Stimulated activated naive CD8-positive, alpha-beta T cell treated with anti-CD3 and anti-CD28 coated beads, Interleukin-15, amount 100 ng/mL, for 72 hours (primary cell): Measurements from ENCODE around the gene IVD.
"Not testable (repeated sequence)": the region's sequence is repeated elsewhere in the genome, so short reads cannot be mapped to it uniquely, and the experiment has no call there.

Experiments used
- ATAC-seq: fragments of 150-1000 bp; cut with Tn5 transposase; 2 replicates; pipeline ENCODE4 v1.10.0; 2021; ENCODE audit warnings: mild to moderate bottlenecking, moderate library complexity
- DNase-seq, 2 donors: peaks; one replicate each; pipeline ENCODE4 v3.0.0; 2021 to 2022
- H3K27ac Mint-ChIP-seq, 2 donors: one replicate each; pipeline ENCODE4 v1.8.0; 2022; ENCODE audit warnings: mild to moderate bottlenecking in 2 of 2, mixed read lengths in 2 of 2, moderate library complexity in 2 of 2
- H3K27me3 Mint-ChIP-seq: one replicate; pipeline ENCODE4 v1.8.0; 2022; ENCODE audit warnings: mixed read lengths
- H3K4me1 Mint-ChIP-seq: one replicate; pipeline ENCODE4 v1.8.0; 2022; ENCODE audit warnings: mild to moderate bottlenecking, mixed read lengths
- H3K4me3 Mint-ChIP-seq, 2 donors: one replicate each; pipeline ENCODE4 v1.8.0; 2022; ENCODE audit warnings: mild to moderate bottlenecking in 2 of 2, mixed read lengths in 2 of 2, moderate library complexity in 1 of 2
- H3K9me3 Mint-ChIP-seq, 2 donors: one replicate each; pipeline ENCODE4 v1.8.0; 2022; ENCODE audit warnings: mixed read lengths in 2 of 2

The IVD gene

DNA sequence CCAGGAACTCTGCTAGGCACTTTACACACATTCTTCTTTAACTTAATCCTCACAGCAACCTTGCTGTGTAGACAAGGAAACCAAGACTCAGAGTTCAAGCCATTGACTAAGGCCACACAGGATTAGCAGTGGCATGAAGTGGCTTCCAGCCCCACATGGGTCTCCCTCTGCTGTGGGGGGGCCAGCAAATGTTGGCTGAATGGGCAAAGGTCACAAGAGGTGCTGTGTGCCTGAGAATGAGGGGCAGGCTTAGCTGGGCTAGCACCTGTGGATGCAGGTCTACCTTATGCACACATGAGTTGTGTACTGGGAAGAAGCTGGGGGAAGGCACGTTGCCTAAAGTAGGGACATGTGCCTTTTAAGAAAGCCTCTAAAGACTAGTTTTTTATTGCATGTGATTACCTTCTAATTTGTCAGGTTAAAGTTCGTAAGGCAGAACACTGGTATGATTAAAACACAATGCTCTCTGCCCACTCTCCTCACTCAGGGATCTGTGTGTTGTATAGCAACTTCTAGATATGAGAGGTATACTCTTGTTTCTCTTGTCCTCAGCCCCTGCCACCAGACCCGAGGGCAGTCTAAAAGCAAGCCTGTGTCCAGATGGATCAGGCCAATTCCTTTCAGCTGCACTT lies 46.0 kb downstream of the IVD start:
- H3K4me3 Mint-ChIP-seq: peak overlapping the region in 1 of 2 donors; percentile 77
- no peak for ATAC-seq
- no peaks in the 10 kb centered on the region for H3K27me3 Mint-ChIP-seq
- peaks cover 77% of the 10 kb centered on the region for H3K4me1 Mint-ChIP-seq
- H3K9me3 Mint-ChIP-seq: no peaks in the 10 kb centered on the region
- peak overlapping the region in 1 of 2 donors; percentile 59 for H3K27ac Mint-ChIP-seq
- no peak for DNase-seq

- no peaks in the 10 kb centered on the region for H3K9me3 Mint-ChIP-seq
- ATAC-seq: peak; percentile 75
- H3K27ac Mint-ChIP-seq: peak overlapping the region; percentile 56 to 85
- peak overlapping the region; percentile 56 to 77 for H3K4me3 Mint-ChIP-seq
- no peak for DNase-seq
- H3K27me3 Mint-ChIP-seq: no peaks in the 10 kb centered on the region
- H3K4me1 Mint-ChIP-seq: peaks cover 86% of the 10 kb centered on the region
These were observed 46.9 kb downstream of the IVD start for GRCh38 chr15:40452296-40453090.

DNA sequence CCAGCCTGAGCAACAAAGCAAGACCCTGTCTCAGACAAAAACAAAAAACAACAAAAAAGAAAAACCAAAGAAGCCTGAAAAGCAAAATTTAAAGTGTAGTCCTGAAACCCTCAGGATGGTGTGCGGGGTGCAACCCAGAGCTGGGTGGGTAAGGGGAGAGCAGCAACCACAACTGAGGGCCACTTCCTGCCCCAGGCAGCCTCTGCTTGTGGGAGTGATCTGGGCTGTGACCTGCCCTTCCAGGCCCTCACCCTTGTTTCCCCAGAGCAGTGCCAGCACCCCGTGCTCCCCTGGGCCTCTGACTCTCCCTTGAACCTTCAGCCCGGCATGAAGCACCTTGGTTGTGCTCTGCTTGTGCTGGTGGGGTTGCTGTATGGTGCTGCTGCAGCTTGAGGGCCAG lies 48.3 kb downstream of the IVD start:
- Mint-ChIP-seq H3K4me3 (peak overlapping the region; percentile 32 to 77), H3K4me1 (peaks cover 92% of the 10 kb centered on the region), H3K27ac (peak overlapping the region in 1 of 2 donors; percentile 90)
- not testable (repeated sequence) for H3K9me3 Mint-ChIP-seq, H3K27me3 Mint-ChIP-seq
- ATAC-seq (peak; percentile 80), DNase-seq (peak in 1 of 2 donors; percentile 39)

- peaks cover 88% of the 10 kb centered on the region for H3K4me1 Mint-ChIP-seq
- H3K9me3 Mint-ChIP-seq: no peaks in the 10 kb centered on the region
- DNase-seq (no peak), ATAC-seq (no peak)
- peak overlapping the region; percentile 32 to 77 for H3K4me3 Mint-ChIP-seq
- H3K27me3 Mint-ChIP-seq: no peaks in the 10 kb centered on the region
- H3K27ac Mint-ChIP-seq: peak overlapping the region; percentile 37 to 96
These were observed 49.4 kb downstream of the IVD start for GRCh38 chr15:40454904-40455391.

DNA sequence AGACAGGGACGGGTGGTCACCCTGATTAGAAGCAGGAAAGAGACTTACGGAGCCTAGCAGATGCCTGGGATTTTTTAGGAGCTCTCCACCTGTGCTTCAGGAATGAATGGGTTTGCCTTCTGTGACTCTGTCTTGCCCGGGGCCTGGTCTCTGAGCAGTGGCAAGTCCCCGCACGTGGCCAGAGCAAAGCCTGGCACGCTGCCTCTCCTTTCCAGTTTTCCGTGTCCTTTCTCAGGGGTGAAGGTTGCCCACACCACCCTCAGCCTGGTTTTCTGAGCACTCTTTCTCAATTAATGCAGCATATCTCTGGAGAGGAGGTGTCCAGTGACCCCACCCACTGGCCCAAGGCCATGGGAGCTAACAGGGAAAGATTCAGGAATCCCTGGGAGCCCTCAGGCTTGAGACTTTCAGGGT lies 50.7 kb downstream of the IVD start:
- ATAC-seq: no peak
- H3K27me3 Mint-ChIP-seq: no peaks in the 10 kb centered on the region
- no peak for DNase-seq
- peak overlapping the region; percentile 12 to 31 for H3K4me3 Mint-ChIP-seq
- H3K27ac Mint-ChIP-seq: peak overlapping the region in 1 of 2 donors; percentile 76
- H3K9me3 Mint-ChIP-seq: no peaks in the 10 kb centered on the region
- H3K4me1 Mint-ChIP-seq: peaks cover 75% of the 10 kb centered on the region

DNA sequence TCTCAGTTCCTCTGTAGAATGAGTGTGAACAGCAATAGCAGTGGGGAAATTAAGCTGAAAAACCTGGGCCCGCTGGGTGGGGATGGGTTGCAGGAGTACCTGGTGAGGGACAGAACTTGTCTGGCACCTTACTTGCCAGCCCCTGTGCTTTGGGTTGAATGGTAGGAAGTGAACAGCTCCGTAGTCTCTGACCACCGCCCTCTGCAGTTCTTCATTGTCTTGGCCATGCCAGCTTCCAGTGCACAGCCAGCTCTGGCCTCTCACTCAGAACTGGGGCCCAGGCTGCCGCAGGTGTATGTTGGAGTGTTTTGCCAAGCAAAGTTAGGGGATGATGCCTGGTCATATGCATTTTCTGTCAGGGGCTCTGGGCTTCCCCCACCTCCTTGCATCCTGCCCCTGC lies 51.1 kb downstream of the IVD start:
- peak overlapping the region; percentile 50 to 56 for H3K4me3 Mint-ChIP-seq
- peak overlapping the region; percentile 16 to 76 for H3K27ac Mint-ChIP-seq
- DNase-seq: no peak
- no peaks in the 10 kb centered on the region for H3K9me3 Mint-ChIP-seq
- ATAC-seq: peak; percentile 22
- peaks cover 70% of the 10 kb centered on the region for H3K4me1 Mint-ChIP-seq
- H3K27me3 Mint-ChIP-seq: no peaks in the 10 kb centered on the region

GRCh38 chr15:40458495-40459371 lies 53.1 kb downstream of the IVD start:
- peaks cover 51% of the 10 kb centered on the region for H3K4me1 Mint-ChIP-seq
- ATAC-seq (no peak), DNase-seq (no peak)
- no peaks in the 10 kb centered on the region for H3K9me3 Mint-ChIP-seq
- H3K27me3 Mint-ChIP-seq: no peaks in the 10 kb centered on the region
- no peak overlapping the region for H3K27ac Mint-ChIP-seq
- H3K4me3 Mint-ChIP-seq: no peak overlapping the region

DNA sequence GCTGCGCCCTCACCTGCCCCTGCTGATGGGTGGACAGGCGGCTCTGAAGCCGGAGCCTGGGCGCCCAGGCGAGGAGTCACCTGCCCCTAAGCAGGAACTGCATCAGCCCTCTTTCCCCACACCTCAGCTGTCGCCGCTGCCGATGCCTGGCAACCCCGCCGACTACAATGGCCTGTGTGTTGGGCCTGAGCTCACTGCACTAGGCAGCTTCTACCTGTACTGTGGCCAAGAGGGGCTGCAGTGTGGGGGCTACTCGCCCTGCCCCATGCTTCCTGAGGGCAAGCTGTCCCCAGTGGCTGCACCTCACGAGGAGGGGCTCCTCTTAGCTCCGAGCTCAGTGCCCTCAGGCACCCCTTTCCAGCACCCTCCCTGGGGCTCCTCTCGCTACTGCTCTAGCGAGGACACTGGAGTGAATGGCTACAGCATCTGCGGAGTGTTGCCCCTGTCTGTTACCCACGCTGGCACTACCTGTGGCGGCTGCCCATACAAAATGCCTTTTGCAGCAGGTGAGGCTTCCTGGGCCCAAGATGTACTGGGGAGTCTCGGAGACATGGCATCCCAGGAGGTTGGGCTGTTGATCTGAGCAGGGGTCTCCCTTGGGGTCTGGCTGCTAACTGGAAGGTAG lies 53.9 kb downstream of the IVD start:
- ATAC-seq (no peak), DNase-seq (no peak)
- peaks cover 47% of the 10 kb centered on the region for H3K4me1 Mint-ChIP-seq
- H3K27ac Mint-ChIP-seq: no peak overlapping the region
- no peaks in the 10 kb centered on the region for H3K9me3 Mint-ChIP-seq
- H3K27me3 Mint-ChIP-seq: no peaks in the 10 kb centered on the region
- H3K4me3 Mint-ChIP-seq: no peak overlapping the region

DNA sequence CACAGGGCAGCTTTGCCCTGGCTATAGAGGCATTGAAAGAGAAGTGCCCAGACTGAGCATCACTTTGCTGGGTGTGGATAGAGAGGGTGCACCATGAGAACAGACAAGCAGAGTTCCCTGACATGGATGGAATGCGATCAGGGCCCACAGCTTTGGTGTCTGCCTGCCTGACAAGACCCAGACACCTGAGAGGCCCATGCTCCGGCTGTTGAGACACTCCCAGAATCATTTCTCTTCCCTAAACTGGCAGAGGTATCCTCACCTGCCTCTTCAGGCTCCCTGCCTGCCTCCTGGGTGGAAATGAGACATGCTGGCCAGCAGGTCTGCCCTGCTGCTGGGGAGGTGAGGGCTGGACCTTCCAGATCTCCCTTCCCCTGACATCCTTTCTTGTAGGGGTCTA lies 54.8 kb downstream of the IVD start:
- Mint-ChIP-seq H3K4me3 (no peak overlapping the region), H3K27ac (peak overlapping the region in 1 of 2 donors; percentile 91), H3K27me3 (no peaks in the 10 kb centered on the region), H3K4me1 (peaks cover 47% of the 10 kb centered on the region), H3K9me3 (no peaks in the 10 kb centered on the region)
- DNase-seq: no peak
- no peak for ATAC-seq

- Mint-ChIP-seq H3K4me3 (no peak overlapping the region), H3K4me1 (peaks cover 47% of the 10 kb centered on the region), H3K27me3 (no peaks in the 10 kb centered on the region), H3K27ac (peak overlapping the region in 1 of 2 donors; percentile 59), H3K9me3 (no peaks in the 10 kb centered on the region)
- ATAC-seq (no peak), DNase-seq (no peak)
These were observed 56.4 kb downstream of the IVD start for GRCh38 chr15:40461958-40462357.

- H3K4me3 Mint-ChIP-seq: no peak overlapping the region
- no peak for ATAC-seq
- H3K9me3 Mint-ChIP-seq: no peaks in the 10 kb centered on the region
These were observed 57.7 kb downstream of the IVD start for GRCh38 chr15:40463279-40463678.

DNA sequence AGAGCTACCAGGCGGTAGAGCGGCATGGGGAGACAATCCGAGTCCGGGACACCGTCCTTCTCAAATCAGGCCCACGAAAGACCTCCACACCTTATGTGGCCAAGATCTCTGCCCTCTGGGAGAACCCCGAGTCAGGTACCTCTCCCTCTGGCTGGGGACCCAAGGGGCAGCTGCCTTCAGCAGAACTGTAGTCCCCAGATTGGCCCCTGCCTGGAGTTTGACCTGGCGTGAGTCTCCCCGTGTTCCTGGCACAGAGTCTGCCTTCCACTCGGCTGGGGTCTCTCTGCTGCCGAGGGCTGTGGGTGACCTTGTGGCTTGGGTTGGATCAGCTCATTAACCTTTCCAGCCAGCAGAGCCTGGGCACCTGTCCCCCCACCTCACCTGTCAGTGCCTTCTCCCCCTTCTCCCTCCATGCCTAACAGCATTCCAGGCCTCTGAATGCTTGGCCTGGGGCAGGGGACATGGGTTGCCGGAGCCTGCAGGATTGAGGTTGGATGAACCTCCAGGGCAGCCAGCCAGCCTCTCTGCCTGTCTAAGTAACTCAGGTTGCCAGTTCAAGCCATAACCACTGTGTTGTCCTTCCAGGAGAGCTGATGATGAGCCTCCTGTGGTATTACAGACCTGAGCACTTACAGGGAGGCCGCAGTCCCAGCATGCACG lies 58.4 kb downstream of the IVD start:
- Mint-ChIP-seq H3K27ac (peak overlapping the region; percentile 19 to 69), H3K4me3 (no peak overlapping the region), H3K27me3 (no peaks in the 10 kb centered on the region), H3K4me1 (peaks cover 54% of the 10 kb centered on the region), H3K9me3 (no peaks in the 10 kb centered on the region)
- DNase-seq (no peak), ATAC-seq (no peak)

More at GRCh38 chr15:40463279-40463678, 57.7 kb downstream of the IVD start:
- DNase-seq: no peak
- no peaks in the 10 kb centered on the region for H3K27me3 Mint-ChIP-seq
- H3K27ac Mint-ChIP-seq: no peak overlapping the region
- H3K4me1 Mint-ChIP-seq: peaks cover 49% of the 10 kb centered on the region

DNA sequence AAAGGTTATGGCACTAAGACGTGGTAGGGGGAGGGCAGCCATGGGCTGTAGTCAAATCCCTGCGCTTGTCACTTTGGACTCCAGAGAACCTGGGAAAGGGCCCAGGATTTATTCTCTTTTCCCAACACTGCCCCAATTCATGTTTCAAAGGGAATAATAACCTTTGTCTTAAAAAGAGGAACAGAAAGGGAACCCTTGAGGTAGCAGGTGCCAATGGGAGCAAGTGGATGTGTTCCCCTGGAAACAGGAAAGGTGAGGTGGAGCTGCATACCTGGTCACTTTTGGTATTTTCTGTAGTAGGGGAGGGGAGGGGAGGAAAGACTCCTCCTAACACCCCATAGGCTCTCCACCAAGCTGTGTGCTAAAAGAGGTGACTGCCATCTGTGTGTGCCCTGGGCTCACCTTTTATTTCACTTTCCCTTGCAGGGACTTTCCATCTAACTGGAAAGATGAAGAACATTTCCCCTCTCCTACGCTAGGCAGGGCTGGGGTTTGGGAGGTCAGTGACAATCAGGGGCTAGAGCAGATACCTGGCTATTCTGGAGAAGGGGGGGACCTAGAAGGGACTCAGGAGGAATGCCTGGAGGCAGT lies 59.1 kb downstream of the IVD start:
- DNase-seq: no peak
- H3K4me1 Mint-ChIP-seq: peaks cover 54% of the 10 kb centered on the region
- H3K27me3 Mint-ChIP-seq: no peaks in the 10 kb centered on the region
- no peak overlapping the region for H3K4me3 Mint-ChIP-seq
- ATAC-seq: no peak
- no peaks in the 10 kb centered on the region for H3K9me3 Mint-ChIP-seq
- peak overlapping the region; percentile 20 to 69 for H3K27ac Mint-ChIP-seq

GRCh38 chr15:40465939-40466338 lies 60.3 kb downstream of the IVD start:
- Mint-ChIP-seq H3K4me3 (no peak overlapping the region), H3K27me3 (no peaks in the 10 kb centered on the region), H3K27ac (peak overlapping the region in 1 of 2 donors; percentile 42), H3K4me1 (peaks cover 61% of the 10 kb centered on the region), H3K9me3 (no peaks in the 10 kb centered on the region)
- ATAC-seq (no peak), DNase-seq (no peak)
